ENCODE measurements around the gene LMAN1L.

- TF ChIP-seq CTCF (IDR thresholded peaks at IDR 0.05) (no peak), EP300 (IDR thresholded peaks at IDR 0.05) (no peak)
Measured at GRCh38 chr15:74809242-74809641, 3.4 kb upstream of the LMAN1L start.
